HCT116 (cell line): ENCODE data around the gene CAVIN1. TPM values are rescaled to one million over a fixed set of nuclear protein-coding genes. Genes with fewer than 3 reads are reported as not detected.
"Not testable (repeated sequence)": the region's sequence is repeated elsewhere in the genome, so short reads cannot be mapped to it uniquely, and the experiment has no call there.

Experiments used
- ATAC-seq: fragments of 200-7000 bp; cut with Tn5 transposase; 2 replicates; pipeline ENCODE4 v1.9.1; 2020; ENCODE audit warnings: mild to moderate bottlenecking, moderate library complexity
- BruUV-seq: library from RNA; stranded (reverse); fragments of 400-500 nt; replicated peaks from 2 replicates; lab custom pipeline; 2021; lab: Mats Ljungman, UMichigan
- CTCF ChIA-PET: fragments of 300-600 bp; sonication (Branson Sonifier 250); formaldehyde crosslinking; loops from one replicate; lab custom pipeline; 2021; ENCODE audit warnings: antibody characterized with exemption; lab: Charles Lee
- POLR2A ChIA-PET: fragments of 300-600, 350-600 bp; sonication (Branson Sonifier 250); formaldehyde crosslinking; loops from one replicate; lab custom pipeline; 2021; ENCODE audit warnings: antibody characterized with exemption; lab: Charles Lee
- RAD21 ChIA-PET, 2 experiments: fragments of 300-600 bp; sonication (Branson Sonifier 250); formaldehyde crosslinking; loops; one replicate each; lab custom pipeline; 2023; ENCODE audit warnings: low total read pairs in 2 of 2; ENCODE audit not compliant: uncharacterized antibody in 2 of 2, unreplicated experiment in 2 of 2, low non-redundant PET in 1 of 2; lab: Charles Lee
- DNase-seq: peaks from one replicate; pipeline ENCODE4 v3.0.0-alpha.2; 2010; ENCODE audit warnings: low read depth, low spot score
- H2AFZ ChIP-seq: fragments of 200-600 bp; shearing (Covaris generic), sonication (generic); 2 replicates; pipeline ENCODE4 v1.6.1; 2017; ENCODE audit warnings: low read depth, mixed run types, mixed read lengths, antibody characterized with exemption, low read length; ENCODE audit not compliant: poor library complexity, severe bottlenecking
- H3K27ac ChIP-seq: 2 replicates; pipeline ENCODE4 v1.5.1; 2012; ENCODE audit warnings: low read depth, low read length
- H3K27me3 ChIP-seq: fragments of 200-600 bp; sonication (generic); 2 replicates; pipeline ENCODE4 v1.6.1; 2016; ENCODE audit warnings: mixed run types, low read length, mixed read lengths; ENCODE audit not compliant: insufficient read depth
- H3K36me3 ChIP-seq, 2 experiments: fragments of 200-500 bp in 1 of 2; fragments of 200-600 bp in 1 of 2; sonication (Bioruptor generic) in 1 of 2; sonication (generic) in 1 of 2; 2 replicates each; pipeline versions ENCODE4 v1.5.1 to v1.6.1; 2014 to 2016; ENCODE audit warnings: low read length in 2 of 2, inconsistent platforms in 1 of 2, mixed read lengths in 1 of 2, mixed run types in 1 of 2; ENCODE audit not compliant: insufficient read depth in 2 of 2, control insufficient read depth in 1 of 2
- H3K4me1 ChIP-seq, 2 experiments: fragments of 200-600 bp in 1 of 2; sonication (generic) in 1 of 2; 2 replicates each; pipeline versions ENCODE4 v1.5.1 to v1.6.1; 2012 to 2017; ENCODE audit warnings: low read length in 2 of 2, inconsistent platforms in 1 of 2, mild to moderate bottlenecking in 1 of 2, mixed read lengths in 1 of 2, mixed run types in 1 of 2, moderate library complexity in 1 of 2; ENCODE audit not compliant: insufficient read depth in 2 of 2, control insufficient read depth in 1 of 2
- H3K4me2 ChIP-seq: fragments of 200-600 bp; sonication (generic); 2 replicates; pipeline ENCODE4 v1.6.1; 2017; ENCODE audit warnings: mixed run types, low read length, mixed read lengths
- H3K4me3 ChIP-seq, 2 experiments: fragments of 200-600 bp in 1 of 2; sonication (generic) in 1 of 2; replicated peaks in 1 of 2; 2 replicates each; pipeline ENCODE4 v1.5.1; 2011 to 2016; ENCODE audit warnings: low read length in 2 of 2, control low read depth in 1 of 2, low read depth in 1 of 2, mild to moderate bottlenecking in 1 of 2, mixed read lengths in 1 of 2, mixed run types in 1 of 2
- H3K79me2 ChIP-seq: fragments of 200-600 bp; sonication (generic); 2 replicates; pipeline ENCODE4 v1.6.1; 2017; ENCODE audit warnings: mild to moderate bottlenecking, mixed run types, low read length, moderate library complexity, mixed read lengths; ENCODE audit not compliant: insufficient read depth
- H3K9ac ChIP-seq: fragments of 200-600 bp; sonication (generic); 2 replicates; pipeline ENCODE4 v1.6.1; 2016; ENCODE audit warnings: low read length, mixed read lengths
- H3K9me2 ChIP-seq: fragments of 200-600 bp; sonication (generic), shearing (Covaris generic); 2 replicates; pipeline ENCODE4 v1.6.1; 2017; ENCODE audit warnings: mixed run types, mild to moderate bottlenecking, moderate library complexity; ENCODE audit not compliant: insufficient read depth
- H3K9me3 ChIP-seq, 2 experiments: fragments of 200-500 bp in 1 of 2; fragments of 200-600 bp in 1 of 2; sonication (Bioruptor generic) in 1 of 2; sonication (generic) in 1 of 2; 2 replicates each; pipeline ENCODE4 v1.6.1; 2014 to 2017; ENCODE audit warnings: low read length in 2 of 2, mixed read lengths in 2 of 2, inconsistent platforms in 1 of 2, low read depth in 1 of 2, mild to moderate bottlenecking in 1 of 2, mixed run types in 1 of 2, moderate library complexity in 1 of 2; ENCODE audit not compliant: control insufficient read depth in 1 of 2, insufficient read depth in 1 of 2
- H4K20me1 ChIP-seq: fragments of 200-600 bp; sonication (generic), shearing (Covaris generic); 2 replicates; pipeline ENCODE4 v1.6.1; 2017; ENCODE audit warnings: mixed run types, mild to moderate bottlenecking, moderate library complexity; ENCODE audit not compliant: insufficient read depth
- CEBPB ChIP-seq: IDR thresholded peaks from 2 replicates; pipeline ENCODE4 v1.6.1; 2012; ENCODE audit warnings: low read depth
- intact Hi-C: fragments of 100-400 bp; cut with micrococcal nuclease; formaldehyde crosslinking; loops from 2 replicates; pipeline ENCODE4 v1.10.0; 2022
- total RNA-seq: library from RNA; stranded (reverse); gene quantifications from one replicate; pipeline ENCODE4 v1.2.1, GENCODE V29; 2021; ENCODE audit not compliant: unreplicated experiment
- TF ChIP-seq, protein P1 (sequence below): IDR thresholded peaks from 2 replicates; pipeline ENCODE4 v1.6.1; 2012; ENCODE audit warnings: low read depth
- TF ChIP-seq, protein P2 (sequence below), 3 experiments: fragments of 200-600 bp in 1 of 3; sonication (generic) in 1 of 3; IDR thresholded peaks in 2 of 3; conservative IDR thresholded peaks in 1 of 3; 2 replicates each; pipeline ENCODE4 v1.5.1; 2012 to 2017; ENCODE audit warnings: low read depth in 2 of 3, low read length in 2 of 3, antibody characterized with exemption in 1 of 3, borderline replicate concordance in 1 of 3, control low read depth in 1 of 3, mild to moderate bottlenecking in 1 of 3, mixed read lengths in 1 of 3, mixed run types in 1 of 3, moderate library complexity in 1 of 3; ENCODE audit not compliant: insufficient read depth in 1 of 3

Gene CAVIN1
- total RNA-seq, 1 experiment from 2014 or later = 79.7 TPM

GRCh38 chr17:42394838-42395237 lies 28.2 kb downstream of the CAVIN1 start (continued):
- TF ChIP-seq, protein P1, sequence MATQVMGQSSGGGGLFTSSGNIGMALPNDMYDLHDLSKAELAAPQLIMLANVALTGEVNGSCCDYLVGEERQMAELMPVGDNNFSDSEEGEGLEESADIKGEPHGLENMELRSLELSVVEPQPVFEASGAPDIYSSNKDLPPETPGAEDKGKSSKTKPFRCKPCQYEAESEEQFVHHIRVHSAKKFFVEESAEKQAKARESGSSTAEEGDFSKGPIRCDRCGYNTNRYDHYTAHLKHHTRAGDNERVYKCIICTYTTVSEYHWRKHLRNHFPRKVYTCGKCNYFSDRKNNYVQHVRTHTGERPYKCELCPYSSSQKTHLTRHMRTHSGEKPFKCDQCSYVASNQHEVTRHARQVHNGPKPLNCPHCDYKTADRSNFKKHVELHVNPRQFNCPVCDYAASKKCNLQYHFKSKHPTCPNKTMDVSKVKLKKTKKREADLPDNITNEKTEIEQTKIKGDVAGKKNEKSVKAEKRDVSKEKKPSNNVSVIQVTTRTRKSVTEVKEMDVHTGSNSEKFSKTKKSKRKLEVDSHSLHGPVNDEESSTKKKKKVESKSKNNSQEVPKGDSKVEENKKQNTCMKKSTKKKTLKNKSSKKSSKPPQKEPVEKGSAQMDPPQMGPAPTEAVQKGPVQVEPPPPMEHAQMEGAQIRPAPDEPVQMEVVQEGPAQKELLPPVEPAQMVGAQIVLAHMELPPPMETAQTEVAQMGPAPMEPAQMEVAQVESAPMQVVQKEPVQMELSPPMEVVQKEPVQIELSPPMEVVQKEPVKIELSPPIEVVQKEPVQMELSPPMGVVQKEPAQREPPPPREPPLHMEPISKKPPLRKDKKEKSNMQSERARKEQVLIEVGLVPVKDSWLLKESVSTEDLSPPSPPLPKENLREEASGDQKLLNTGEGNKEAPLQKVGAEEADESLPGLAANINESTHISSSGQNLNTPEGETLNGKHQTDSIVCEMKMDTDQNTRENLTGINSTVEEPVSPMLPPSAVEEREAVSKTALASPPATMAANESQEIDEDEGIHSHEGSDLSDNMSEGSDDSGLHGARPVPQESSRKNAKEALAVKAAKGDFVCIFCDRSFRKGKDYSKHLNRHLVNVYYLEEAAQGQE = no peak

GRCh38 chr17:42392692-42393415 lies 30.2 kb downstream of the CAVIN1 start:
- Histone ChIP-seq H3K27ac (no peak overlapping the region), H3K27me3 (no peaks in the 10 kb centered on the region), H3K9me2 (no peaks in the 10 kb centered on the region), H2AFZ (no peak overlapping the region), H3K9ac (no peak overlapping the region), H4K20me1 (no peaks in the 10 kb centered on the region), H3K79me2 (no peaks in the 10 kb centered on the region), H3K36me3 (no peaks in the 10 kb centered on the region), H3K4me3 (no peak overlapping the region), H3K4me2 (no peak overlapping the region), H3K9me3 (no peaks in the 10 kb centered on the region), H3K4me1 (peaks cover 9 to 15% of the 10 kb centered on the region in 2 experiments)
- POLR2A ChIA-PET = no interaction called here
- CTCF ChIA-PET = no interaction called here
- ATAC-seq = no peak
- no peak for DNase-seq
- TF ChIP-seq, protein P2, sequence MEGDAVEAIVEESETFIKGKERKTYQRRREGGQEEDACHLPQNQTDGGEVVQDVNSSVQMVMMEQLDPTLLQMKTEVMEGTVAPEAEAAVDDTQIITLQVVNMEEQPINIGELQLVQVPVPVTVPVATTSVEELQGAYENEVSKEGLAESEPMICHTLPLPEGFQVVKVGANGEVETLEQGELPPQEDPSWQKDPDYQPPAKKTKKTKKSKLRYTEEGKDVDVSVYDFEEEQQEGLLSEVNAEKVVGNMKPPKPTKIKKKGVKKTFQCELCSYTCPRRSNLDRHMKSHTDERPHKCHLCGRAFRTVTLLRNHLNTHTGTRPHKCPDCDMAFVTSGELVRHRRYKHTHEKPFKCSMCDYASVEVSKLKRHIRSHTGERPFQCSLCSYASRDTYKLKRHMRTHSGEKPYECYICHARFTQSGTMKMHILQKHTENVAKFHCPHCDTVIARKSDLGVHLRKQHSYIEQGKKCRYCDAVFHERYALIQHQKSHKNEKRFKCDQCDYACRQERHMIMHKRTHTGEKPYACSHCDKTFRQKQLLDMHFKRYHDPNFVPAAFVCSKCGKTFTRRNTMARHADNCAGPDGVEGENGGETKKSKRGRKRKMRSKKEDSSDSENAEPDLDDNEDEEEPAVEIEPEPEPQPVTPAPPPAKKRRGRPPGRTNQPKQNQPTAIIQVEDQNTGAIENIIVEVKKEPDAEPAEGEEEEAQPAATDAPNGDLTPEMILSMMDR (IDR thresholded peaks at IDR 0.05 in 2 of 3, conservative IDR thresholded peaks at IDR 0.05 in 1 of 3; ENCODE audit: borderline replicate concordance in 1 of 3, insufficient read depth in 1 of 3, low read depth in 2 of 3, low read length in 2 of 3) = no peak
- peak; percentile 86 for TF ChIP-seq CEBPB
- intact Hi-C loops = no loop called here
- no TSS peak for BruUV-seq
- RAD21 ChIA-PET = no interaction called here

DNA sequence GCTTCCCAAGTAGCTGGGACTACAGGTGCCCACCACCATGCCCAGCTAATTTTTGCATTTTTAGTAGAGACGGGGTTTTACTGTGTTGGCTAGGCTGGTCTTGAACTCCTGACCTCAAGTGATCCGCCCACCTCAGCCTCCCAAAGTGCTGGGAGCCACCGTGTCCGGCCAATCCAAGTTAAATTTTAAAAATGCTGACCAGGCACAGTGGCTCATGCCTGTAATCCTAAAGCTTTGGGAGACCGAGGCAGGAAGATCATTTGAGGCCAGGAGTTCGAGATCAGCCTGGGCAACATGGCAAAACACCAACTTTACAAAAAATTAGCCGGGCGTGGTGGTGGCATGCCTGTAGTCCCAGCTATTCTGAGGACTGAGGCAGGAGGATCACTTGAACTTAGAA lies 31.6 kb downstream of the CAVIN1 start:
- H3K4me3 ChIP-seq, H4K20me1 ChIP-seq, ATAC-seq, BruUV-seq, H3K36me3 ChIP-seq, H3K9me3 ChIP-seq, POLR2A ChIA-PET, DNase-seq, H2AFZ ChIP-seq, H3K27me3 ChIP-seq, intact Hi-C loops, H3K9ac ChIP-seq, CTCF ChIA-PET, H3K4me2 ChIP-seq, H3K9me2 ChIP-seq, RAD21 ChIA-PET, H3K27ac ChIP-seq: not testable (repeated sequence)
- Histone ChIP-seq H3K4me1 (peaks cover 18 to 24% of the 10 kb centered on the region in 2 experiments), H3K79me2 (peaks cover 14% of the 10 kb centered on the region)
